ENCODE measurements around the gene LANCL3.

Gene LANCL3

GRCh38 chrX:37603938-37604409, 32.5 kb downstream of the LANCL3 start:
- TF ChIP-seq CTCF (conservative IDR thresholded peaks at IDR 0.05; ENCODE audit: low read depth, low read length): no peak
- DNase-seq (ENCODE audit: low read depth): no peak
- H3K4me3 ChIP-seq (ENCODE audit: low read depth, low read length): no peak overlapping the region

- no peak for TF ChIP-seq CTCF (conservative IDR thresholded peaks at IDR 0.05; ENCODE audit: low read depth, low read length)
- H3K4me3 ChIP-seq (ENCODE audit: low read depth, low read length): no peak overlapping the region
- no peak for DNase-seq (ENCODE audit: low read depth)
Measured at GRCh38 chrX:37607243-37607642, 35.8 kb downstream of the LANCL3 start.

GRCh38 chrX:37608156-37608555, 36.7 kb downstream of the LANCL3 start:
- DNase-seq (ENCODE audit: low read depth): no peak
- H3K4me3 ChIP-seq (ENCODE audit: low read depth, low read length): no peak overlapping the region
- no peak for TF ChIP-seq CTCF (conservative IDR thresholded peaks at IDR 0.05; ENCODE audit: low read depth, low read length)

- no peak overlapping the region for H3K4me3 ChIP-seq (ENCODE audit: low read depth, low read length)
Measured at GRCh38 chrX:37609727-37610126, 38.3 kb downstream of the LANCL3 start.

GRCh38 chrX:37613933-37614332, 42.5 kb downstream of the LANCL3 start:
- no peak overlapping the region for H3K4me3 ChIP-seq (ENCODE audit: low read depth, low read length)
- TF ChIP-seq CTCF (conservative IDR thresholded peaks at IDR 0.05; ENCODE audit: low read depth, low read length): no peak
- DNase-seq (ENCODE audit: low read depth): no peak

More at GRCh38 chrX:37609727-37610126, 38.3 kb downstream of the LANCL3 start:
- no peak for TF ChIP-seq CTCF (conservative IDR thresholded peaks at IDR 0.05; ENCODE audit: low read depth, low read length)
- no peak for DNase-seq (ENCODE audit: low read depth)

- DNase-seq (ENCODE audit: low read depth): no peak
- no peak for TF ChIP-seq CTCF (conservative IDR thresholded peaks at IDR 0.05; ENCODE audit: low read depth, low read length)
- no peak overlapping the region for H3K4me3 ChIP-seq (ENCODE audit: low read depth, low read length)
Measured at GRCh38 chrX:37627602-37628001, 56.1 kb downstream of the LANCL3 start.

- H3K4me3 ChIP-seq (ENCODE audit: low read depth, low read length): no peak overlapping the region
- DNase-seq (ENCODE audit: low read depth): no peak
- no peak for TF ChIP-seq CTCF (conservative IDR thresholded peaks at IDR 0.05; ENCODE audit: low read depth, low read length)
Measured at GRCh38 chrX:37638047-37638446, 66.6 kb downstream of the LANCL3 start.

All from choroid plexus epithelial cell (primary cell).